ENCODE results near the gene FADS2.

Gene FADS2

DNA sequence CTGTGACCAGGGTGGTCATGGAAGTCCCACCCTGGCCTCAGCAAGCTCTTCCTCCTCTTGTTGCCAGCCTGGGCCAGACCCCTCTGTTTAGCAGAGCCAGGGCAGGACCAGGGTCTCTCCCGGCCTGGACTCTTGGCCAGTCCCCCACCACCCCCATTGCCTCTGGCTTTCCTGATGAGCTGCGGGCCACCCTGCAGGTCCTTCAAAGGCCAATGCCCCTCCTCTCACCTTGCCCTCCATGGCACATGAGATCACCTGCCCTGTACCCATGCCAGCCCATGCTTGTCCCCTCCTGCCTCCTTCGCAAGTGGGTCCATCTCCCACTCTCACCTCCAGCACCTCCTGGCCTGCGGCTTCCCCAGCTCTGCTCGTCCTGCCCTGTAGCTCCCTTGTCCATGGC, 10.4 kb downstream of the FADS2 start:
- intact Hi-C loops (cut with DNase I), result no loop called here
- DNase-seq, result no peak

DNA sequence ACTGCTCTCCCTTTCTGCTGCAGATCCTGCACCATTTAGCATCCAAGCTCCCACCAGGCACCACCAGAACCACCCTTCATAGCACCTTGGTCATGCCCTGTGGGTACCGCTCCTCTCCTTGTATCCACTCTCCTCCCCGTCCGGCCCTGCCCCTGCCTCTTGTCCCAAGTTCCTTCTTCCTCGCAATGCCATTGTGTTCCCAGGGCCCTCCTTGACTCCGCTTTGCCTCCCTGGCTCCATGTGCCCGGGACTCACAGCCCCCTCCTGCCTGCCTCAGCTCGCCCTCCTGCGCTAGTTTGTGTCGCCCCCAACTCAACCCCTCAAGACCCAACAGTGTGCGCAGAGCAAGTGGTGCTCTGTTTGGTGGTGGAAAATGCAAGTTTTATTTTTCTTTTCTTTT, 10.8 kb downstream of the FADS2 start:
- no peak for DNase-seq
- intact Hi-C loops (cut with DNase I), result no loop called here

DNA sequence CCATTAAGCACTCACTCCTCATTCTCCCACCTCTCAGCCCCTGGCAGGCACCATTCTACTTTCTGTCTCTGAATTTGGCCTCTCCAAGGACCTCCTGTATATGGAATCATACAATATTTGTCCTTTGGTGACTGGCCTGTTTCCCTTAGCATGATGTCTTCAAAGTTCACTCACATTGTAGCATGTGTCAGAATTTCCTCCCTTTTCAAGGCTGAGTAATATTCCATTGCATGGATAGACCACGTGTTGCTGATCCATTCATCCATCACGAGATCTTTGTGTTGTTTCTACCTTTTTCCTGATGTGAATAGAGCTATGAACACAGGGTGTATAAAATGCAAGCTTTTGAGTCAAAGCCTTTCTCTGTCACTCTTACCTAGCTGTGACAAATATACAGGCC, 11.6 kb downstream of the FADS2 start:
- DNase-seq, result no peak
- intact Hi-C loops (cut with DNase I), result no loop called here

DNA sequence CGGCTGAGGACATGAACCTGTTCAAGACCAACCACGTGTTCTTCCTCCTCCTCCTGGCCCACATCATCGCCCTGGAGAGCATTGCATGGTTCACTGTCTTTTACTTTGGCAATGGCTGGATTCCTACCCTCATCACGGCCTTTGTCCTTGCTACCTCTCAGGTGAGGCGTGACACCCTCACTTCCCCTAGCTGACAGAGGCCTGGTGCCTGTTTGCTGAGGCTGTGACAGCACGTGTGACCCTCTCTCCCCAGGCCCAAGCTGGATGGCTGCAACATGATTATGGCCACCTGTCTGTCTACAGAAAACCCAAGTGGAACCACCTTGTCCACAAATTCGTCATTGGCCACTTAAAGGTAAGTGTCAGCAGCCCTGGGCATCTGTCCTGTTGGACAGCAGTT, 12.3 kb downstream of the FADS2 start:
- no peak for DNase-seq
- intact Hi-C loops (cut with DNase I), result no loop called here

DNA sequence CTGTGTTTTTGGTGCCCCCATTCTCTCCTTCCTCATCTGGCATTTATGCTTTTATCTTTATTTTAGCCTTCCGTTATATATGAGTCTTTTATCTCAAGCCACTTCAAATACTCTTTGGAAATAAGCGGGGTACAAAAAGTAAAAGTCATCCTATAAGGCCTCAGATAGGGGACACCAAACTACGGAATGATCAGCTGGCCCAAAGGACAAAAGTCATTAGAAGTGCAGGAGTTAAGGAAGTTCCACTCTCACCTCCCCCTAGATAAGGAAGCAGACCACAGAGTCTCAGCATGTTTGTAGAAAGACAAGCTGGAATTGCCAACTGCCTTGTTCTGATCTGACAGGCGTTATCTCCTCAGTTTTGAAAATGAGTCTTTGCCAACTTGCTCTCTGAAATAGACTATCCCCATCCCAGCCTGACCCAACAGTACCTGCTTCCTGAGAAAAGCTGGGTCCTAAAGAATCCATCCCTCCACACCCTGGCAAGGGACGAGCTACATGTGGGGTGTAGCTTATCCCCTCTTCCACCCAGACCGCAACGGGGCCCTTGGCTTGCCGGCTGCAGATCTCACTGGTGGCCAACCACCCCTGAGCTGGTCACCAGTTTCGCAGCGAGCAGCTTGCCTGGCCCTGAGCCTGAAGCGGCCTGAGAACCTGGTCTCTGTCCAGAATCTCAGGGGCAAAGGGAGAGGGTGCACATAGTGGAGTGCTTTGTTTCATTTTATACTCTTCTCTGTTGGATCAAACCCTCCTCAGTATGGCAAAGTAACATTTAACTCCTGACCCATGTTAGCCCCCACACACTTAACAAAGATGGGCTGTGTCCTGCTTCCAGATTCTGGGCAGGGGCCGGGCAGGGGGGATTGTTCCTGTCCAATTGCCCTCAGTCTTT, 13.8 kb downstream of the FADS2 start:
- peak in 33 of 42 donors; percentile 28 to 79 (median 55) for DNase-seq
- intact Hi-C loops (cut with DNase I), result no loop called here

DNA sequence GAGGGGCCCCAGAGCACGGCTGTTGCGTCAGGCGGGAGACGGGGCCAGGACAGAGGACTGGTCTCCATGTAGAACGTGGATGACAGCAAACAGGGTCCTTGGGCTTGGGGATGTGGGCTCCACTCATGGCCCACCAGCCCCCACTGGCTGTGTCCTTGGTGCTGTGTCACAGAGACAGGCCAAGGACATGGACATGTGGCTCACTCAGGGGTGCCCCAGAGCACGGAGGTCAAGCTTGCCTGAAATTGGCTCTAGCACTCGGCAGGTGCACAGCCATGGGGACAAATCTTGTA, 14.4 kb downstream of the FADS2 start:
- intact Hi-C loops (cut with DNase I), result no loop called here
- no peak for DNase-seq

DNA sequence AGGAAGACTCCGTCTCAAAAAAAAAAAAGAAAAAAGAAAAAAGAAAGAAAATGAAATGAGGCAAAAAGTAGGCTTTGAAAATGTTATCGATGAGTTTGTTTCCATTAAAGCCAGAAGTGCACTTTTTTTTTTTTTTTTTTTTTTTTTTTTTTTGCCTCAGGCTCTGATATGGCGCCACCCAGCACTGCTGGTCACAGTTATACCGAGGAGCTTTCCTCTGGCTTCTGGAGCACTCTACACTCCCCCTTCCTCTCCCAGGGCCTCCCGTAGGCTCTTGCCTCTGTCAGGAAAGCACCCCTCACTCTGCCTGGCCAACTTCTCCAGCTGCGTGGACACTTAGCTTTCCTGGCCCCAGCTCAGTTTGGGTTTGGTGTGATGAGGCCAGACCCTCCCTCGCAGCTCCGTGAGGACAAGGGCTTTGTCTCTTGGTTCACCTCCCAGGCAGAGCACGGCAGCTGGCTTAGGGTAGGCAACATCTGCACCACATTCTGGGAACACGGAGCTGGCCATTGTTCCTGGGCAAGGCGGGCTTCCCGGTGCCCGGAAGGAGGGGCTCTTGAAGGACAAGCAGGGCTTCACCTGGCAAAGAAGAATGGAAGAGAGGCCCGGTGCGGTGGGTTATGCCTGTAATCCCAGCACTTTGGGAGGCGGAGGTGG, 16.9 kb downstream of the FADS2 start:
- DNase-seq, result no peak
- intact Hi-C loops (cut with DNase I), result no loop called here

DNA sequence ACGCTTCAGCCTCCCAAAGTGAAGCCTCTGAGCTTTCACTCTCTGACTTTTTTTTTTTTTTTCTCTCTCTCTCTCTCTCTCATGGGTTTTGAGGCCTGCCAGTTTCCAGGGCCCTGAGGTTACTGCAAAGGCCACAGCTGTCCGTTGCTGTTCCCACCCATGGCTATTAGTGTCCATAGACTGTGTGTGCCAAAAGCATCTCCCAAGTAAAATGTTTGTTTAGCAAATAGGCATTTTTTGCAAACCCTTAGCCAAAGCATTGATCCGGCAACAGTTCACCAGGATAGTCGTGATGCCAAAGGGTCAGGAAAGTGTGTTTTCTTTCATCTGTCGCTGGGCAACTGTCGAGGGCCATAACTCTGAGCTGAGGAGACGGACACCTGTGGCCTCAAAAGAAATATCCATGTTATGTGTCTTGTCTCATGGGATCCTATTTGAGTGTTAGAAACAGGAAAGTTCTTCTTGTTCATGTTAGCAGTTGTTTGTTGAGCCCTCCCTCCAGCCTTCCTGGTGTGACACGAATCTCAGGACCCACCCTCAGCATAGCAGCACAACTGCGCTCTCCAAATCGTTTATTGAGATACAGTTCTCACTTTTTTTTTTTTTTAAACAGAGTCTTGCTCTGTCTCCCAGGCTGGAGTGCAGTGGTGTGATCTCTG, 18.4 kb downstream of the FADS2 start:
- intact Hi-C loops (cut with DNase I), result no loop called here
- no peak for DNase-seq

DNA sequence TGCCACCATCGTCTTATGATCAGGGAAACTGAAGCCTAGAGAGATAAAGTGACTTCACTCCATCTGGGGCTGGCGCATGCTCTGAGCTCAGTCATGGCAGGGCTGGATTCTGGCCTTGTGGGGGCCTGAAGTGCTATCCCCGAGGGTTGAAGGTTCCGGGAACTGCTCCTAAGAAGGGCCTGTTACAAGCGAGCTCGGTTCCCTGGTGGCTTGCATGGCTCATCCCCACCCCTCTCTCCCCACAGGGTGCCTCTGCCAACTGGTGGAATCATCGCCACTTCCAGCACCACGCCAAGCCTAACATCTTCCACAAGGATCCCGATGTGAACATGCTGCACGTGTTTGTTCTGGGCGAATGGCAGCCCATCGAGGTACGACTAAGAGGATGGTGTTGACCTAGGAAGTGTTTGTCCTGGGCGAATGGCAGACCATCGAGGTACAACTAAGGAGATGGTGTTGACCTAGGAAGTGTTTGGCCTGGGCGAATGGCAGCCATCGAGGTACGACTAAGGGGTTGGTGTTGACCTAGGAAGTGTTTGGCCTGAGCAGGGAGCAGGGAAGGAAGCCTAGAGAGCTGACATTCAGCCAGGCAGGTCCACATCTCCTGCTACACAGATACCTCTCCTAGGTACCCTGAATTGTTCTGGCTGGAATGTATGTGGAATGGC, 19.9 kb downstream of the FADS2 start:
- no peak for DNase-seq
- intact Hi-C loops (cut with DNase I), result no loop called here

DNA sequence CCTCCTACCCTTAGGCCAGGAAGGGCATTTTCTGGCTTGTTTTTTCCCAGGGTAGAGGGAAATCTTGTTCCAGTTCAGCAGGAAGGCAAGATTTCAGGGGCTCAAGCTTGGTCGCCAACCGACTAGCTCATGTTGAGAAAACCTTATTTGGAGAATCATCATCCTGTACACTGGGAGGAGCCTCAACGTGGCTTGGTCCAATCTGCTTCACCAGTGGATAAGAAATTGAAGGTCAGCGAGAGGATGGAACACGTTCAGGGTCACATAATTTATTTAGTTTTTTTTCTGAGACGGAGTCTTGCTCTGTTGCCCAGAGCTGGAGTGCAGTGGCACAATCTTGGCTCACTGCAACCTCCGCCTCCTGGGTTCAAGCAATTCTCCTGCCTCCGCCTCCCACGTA, 20.5 kb downstream of the FADS2 start:
- DNase-seq, result no peak
- intact Hi-C loops (cut with DNase I), result no loop called here

DNA sequence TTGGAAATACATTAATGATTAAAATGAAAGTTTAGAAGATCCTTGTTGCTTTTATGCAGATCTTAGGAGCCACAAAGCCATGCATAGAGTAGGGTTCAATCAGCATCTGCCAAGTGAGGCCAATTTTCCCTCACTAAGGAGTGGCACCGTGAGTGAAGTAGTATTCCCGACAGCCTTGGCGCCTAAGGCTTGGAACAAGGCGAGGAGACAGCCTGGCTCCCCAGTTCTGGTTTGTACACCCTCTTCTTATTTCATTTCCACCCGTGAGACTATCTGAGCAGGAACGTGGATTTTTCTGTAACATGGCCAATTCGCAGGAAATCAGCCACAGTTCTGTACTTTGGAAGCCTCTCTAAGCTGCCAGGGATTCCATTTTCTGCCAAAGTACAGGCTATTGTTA, 22.6 kb downstream of the FADS2 start:
- DNase-seq, result peak in 7 of 42 donors; percentile 26 to 61 (median 47)
- intact Hi-C loops (cut with DNase I), result no loop called here

DNA sequence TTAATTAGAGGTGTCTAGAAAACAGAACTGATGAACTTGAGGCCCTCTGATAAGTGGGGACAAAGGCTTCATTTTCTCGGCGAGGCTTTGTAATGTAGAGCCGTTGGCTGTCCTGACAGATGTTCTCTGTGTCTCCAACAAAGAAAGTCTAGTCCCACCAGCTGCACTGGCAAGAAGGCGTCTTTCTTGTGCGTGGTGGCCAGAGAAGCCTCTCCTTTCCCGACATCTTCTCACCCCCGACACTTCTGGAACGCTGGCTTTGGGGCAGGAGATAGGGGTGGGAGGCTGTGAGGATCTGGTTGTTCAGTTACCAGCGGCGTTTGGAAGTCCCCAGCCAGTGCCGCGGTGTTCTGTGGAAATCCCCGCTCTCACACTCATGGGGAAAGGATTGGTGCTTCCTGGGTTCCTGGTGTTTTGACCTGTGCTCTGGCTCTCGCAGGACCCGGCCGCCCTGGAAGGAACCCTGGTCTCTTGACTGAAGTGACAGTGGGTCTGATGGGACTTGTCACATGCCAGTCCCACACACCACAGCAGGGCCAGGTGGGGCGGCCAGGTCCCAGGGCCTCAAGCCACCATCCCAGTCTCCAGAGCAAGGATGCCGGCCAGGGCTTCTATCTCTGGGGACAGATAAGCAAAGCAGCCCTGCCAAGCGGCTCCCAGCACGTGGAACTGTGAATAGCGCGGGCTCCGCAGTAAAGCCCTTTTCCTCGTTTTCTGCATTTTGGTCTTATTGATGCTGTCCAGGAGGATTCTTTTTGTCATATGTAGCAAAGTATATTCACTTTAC, 23.2 kb downstream of the FADS2 start:
- intact Hi-C loops (cut with DNase I), result no loop called here
- DNase-seq, result peak in 26 of 42 donors; percentile 22 to 76 (median 46)

DNA sequence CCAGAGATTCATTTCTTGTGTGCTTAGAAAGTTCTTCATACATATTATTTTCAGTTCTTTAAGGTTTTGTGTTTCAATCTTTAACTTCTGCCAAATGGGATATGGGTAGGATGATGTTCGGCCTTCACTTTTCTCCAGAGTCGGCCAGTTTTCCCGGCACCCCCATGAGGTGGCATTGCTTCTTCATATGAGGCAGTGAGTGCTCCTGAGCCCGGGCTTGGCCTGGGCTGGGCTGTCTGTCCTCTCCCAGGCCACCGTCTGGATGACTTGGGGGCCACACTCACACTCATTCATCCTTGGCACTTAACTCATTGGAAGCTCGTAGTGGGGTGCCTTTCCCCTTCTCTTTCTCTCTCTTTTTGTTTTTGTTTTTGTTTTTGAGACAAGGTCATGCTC, 23.8 kb downstream of the FADS2 start:
- no peak for DNase-seq
- intact Hi-C loops (cut with DNase I), result no loop called here

DNA sequence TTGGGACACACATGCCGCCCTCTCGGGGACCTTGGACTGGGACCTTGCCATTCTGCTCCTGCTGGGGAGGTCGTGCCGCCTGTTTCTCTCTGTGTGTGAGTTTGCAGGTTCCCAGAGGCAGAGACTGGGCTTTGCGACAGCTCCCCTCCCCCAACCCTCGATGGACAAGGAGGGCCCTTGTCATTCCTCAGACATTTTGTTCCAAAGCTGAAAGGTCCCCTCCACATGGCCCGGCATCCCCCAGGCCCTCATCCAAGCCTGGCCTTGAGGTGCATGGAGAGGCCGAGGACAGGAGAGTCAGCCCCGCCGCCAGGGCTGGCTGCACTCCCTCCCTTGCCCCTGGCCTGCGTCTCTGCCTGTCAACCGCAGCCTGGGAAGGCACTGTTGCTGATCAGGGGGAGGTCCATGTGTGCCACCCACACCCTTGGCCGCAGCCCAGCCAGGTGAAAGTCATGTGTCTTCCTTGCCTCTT, 25.6 kb downstream of the FADS2 start:
- DNase-seq, result peak in 35 of 42 donors; percentile 22 to 81 (median 56)
- intact Hi-C loops (cut with DNase I), result no loop called here

DNA sequence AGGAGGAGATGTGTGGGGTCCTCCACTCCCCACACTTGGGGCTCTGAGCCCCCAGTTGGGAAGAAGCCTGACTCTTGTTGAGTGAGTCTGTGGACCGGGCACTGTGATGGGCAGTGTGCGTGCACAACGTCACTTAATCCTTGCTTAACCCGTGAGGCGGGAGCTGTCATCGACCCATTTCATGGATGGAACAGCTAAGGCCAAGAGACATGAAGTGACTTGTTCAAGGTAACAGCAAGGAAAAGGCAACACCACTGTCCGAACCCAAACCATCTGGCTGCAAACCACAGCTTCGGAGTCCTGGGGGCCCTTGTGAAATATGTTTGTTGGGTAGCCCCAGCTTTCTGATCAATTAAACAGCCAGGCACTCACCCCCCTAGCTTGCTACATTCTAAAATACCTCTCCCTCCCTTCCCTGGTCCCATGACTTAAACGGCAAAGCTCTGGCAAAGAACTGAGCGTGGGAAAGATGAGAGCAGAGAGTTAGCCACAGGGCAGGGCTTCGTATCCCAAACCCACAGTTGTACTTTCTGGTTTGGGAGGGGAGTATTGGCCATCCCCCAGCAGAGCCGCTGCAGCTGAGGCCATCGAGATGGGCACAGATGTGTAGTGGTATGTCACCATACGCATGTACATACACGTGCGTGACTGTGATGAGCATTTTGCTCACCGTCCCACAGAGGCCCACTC, 26.3 kb downstream of the FADS2 start:
- no peak for DNase-seq
- intact Hi-C loops (cut with DNase I), result no loop called here

DNA sequence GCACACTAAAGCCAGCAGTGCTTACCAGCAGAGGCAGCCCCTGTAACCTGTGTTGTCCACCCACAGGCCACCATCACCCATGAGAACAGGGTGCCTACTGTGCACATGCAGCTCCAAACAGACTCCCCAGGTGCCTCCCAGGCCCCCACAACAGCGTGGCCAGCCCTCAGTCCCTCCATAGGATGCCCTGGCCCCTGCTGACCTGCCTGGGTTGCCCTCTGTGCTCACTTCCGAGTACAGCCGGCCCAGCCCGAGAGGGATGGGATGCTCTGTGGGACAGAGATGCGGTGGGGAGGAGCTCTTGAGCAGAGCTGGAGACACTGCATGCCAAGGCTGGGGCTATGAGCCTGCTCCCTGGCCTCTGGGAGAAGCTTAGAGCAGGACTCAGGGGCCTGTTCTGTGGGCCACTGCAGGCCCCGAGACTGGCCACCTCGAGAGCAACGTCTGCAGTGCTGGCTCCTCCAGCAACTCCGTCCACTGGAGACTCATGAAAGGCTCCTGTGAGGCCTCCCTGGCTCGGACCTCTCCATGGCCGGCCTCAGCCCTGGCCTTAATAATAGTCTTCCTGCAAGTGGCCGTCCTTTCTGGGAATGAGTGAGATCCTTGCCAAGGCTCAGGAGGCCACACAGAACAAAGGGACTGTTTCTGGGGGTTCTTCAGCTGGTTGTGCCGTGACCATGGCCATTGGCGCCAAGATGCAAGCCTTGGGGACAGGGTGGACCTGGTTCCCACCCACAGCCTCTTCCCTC, 27.0 kb downstream of the FADS2 start:
- intact Hi-C loops (cut with DNase I), result no loop called here
- DNase-seq, result peak in 12 of 42 donors; percentile 33 to 78 (median 56)

DNA sequence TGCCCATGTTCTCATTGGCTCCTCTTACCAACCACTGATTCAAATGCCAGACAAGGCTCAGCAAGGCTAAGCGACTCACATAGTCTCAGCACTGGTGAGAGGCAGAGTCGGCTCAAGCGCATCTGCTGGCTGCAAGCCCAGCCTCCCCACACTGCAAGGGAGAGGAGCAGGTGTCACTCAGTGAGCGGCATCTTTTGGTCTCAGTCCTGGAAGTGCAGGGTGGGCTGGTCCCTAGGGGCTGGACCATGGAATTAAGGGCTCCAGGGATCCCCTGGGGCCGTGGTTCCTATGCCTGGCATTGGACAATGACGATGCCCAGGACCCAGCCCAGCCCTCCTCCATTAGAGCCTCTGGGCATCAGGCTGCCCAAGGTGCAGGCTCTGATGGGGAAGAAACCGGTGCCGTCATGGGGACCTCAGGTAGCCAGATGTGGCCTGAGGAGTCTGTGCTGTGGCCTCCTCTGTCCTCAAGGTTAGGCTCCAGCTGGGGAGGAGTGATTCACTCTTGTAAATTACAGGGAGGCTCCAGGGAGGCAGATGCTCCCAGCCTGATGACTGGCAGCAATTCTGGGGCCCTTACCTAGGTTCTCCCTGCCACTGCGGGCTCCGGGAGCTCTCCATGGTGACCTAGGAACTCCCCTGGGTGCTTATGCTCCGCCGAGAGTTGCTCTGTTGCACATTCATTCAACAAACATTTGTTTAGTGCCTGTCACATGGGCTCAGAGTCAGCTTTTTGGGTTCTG, 28.0 kb downstream of the FADS2 start:
- peak in 1 of 42 donors; percentile 45 for DNase-seq
- intact Hi-C loops (cut with DNase I), result no loop called here
